GM19463 (cell line): ENCODE results near the gene LRRC72.
A peak's percentile ranks its signal among the peaks of the same experiment; 100 is the strongest.
"Not testable (repeated sequence)": the region's sequence is repeated elsewhere in the genome, so short reads cannot be mapped to it uniquely, and the experiment has no call there.

ENCODE experiments used
- ATAC-seq: cut with Tn5 transposase; IDR thresholded peaks from one replicate; pipeline ENCODE4 v1.9.1; 2021; ENCODE audit warnings: mild to moderate bottlenecking, moderate library complexity; ENCODE audit not compliant: unreplicated experiment

Gene LRRC72

GRCh38 chr7:16524332-16524731 lies 2.3 kb upstream of the LRRC72 start:
- no peak for ATAC-seq

- ATAC-seq = no peak
These were observed 1.9 kb downstream of the LRRC72 start for GRCh38 chr7:16528520-16528919.

GRCh38 chr7:16529697-16530096 lies 3.1 kb downstream of the LRRC72 start:
- no peak for ATAC-seq

GRCh38 chr7:16531707-16532106 lies 5.1 kb downstream of the LRRC72 start:
- ATAC-seq = no peak

- ATAC-seq = no peak
These were observed 5.6 kb downstream of the LRRC72 start for GRCh38 chr7:16532272-16532671.

- ATAC-seq = no peak
These were observed 8.9 kb downstream of the LRRC72 start for GRCh38 chr7:16535500-16535899.

- not testable (repeated sequence) for ATAC-seq
These were observed 13.9 kb downstream of the LRRC72 start for GRCh38 chr7:16540559-16540958.

GRCh38 chr7:16542401-16542800 lies 15.8 kb downstream of the LRRC72 start:
- ATAC-seq = no peak

- ATAC-seq = no peak
These were observed 16.8 kb downstream of the LRRC72 start for GRCh38 chr7:16543456-16543855.

- no peak for ATAC-seq
These were observed 20.4 kb downstream of the LRRC72 start for GRCh38 chr7:16546921-16547505.

- no peak for ATAC-seq
These were observed 21.8 kb downstream of the LRRC72 start for GRCh38 chr7:16548428-16548827.

GRCh38 chr7:16550671-16551070 lies 24.0 kb downstream of the LRRC72 start:
- ATAC-seq = no peak

- no peak for ATAC-seq
These were observed 28.1 kb downstream of the LRRC72 start for GRCh38 chr7:16554518-16555236.

- no peak for ATAC-seq
These were observed 29.7 kb downstream of the LRRC72 start for GRCh38 chr7:16556359-16556758.

- no peak for ATAC-seq
These were observed 32.2 kb downstream of the LRRC72 start for GRCh38 chr7:16558761-16559302.

- ATAC-seq = no peak
These were observed 33.0 kb downstream of the LRRC72 start for GRCh38 chr7:16559497-16560179.

- no peak for ATAC-seq
These were observed 35.3 kb downstream of the LRRC72 start for GRCh38 chr7:16561943-16562342.

- ATAC-seq = no peak
These were observed 36.0 kb downstream of the LRRC72 start for GRCh38 chr7:16562456-16563220.

GRCh38 chr7:16563281-16564022 lies 36.8 kb downstream of the LRRC72 start:
- peak; percentile 80 for ATAC-seq

GRCh38 chr7:16564023-16564380 lies 37.4 kb downstream of the LRRC72 start:
- ATAC-seq = peak; percentile 42
